ENCODE results near the gene CNTF. TPM values are rescaled to one million over a fixed set of nuclear protein-coding genes. Genes with fewer than 3 reads are reported as not detected.

The CNTF gene
- total RNA-seq, 1 donor from 2014 or later, result 0.76 TPM

- ATAC-seq, result no peak
Observed at GRCh38 chr11:58647866-58648265, 25.4 kb downstream of the CNTF start.

- ATAC-seq, result no peak
Observed at GRCh38 chr11:58649623-58650022, 27.2 kb downstream of the CNTF start.

DNA sequence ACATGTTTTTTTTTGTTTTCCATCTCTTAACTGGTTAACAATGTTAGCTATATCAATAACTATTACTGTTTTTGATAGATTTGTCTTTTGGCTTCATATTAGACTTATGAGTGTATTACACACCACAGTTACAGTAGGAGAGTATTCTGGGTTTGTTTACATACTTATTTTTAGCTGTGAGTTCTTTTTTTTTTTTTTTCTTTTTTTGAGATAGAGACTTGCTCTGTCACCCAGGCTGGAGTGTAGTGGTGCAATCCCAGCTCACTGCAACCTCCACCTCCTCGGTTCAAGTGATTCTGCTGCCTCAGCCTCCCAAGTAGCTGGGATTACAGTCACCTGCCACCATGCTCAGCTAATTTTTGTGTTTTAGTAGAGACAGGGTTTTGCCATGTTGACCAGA lies 28.0 kb downstream of the CNTF start:
- ATAC-seq, result no peak

DNA sequence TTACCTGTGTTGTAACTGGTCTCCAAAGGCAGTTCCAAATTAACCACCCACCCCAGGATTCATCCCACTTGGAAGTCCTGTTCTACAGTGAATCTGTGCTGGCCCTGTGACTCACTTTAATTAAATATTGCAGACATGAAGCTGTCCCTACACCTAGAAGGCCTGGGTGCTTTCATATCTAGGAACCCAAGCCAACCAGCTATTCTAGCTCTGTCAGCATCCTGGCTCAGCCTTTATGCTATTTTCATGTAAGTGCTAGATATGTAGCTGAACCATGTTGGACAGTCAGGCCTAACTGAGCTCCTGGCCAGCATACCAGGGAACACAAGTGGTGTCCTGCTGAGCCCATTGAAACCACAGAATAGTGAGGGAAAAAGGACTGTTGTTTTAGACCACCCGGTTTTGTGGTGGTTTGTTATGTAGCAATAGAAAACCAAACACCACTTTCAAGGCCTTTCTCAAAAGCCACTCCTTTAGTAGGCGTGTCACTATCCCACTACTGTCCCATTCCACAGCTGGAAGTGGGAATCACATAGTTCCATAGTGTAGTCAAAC lies 30.3 kb downstream of the CNTF start:
- ATAC-seq, result peak; percentile 60

DNA sequence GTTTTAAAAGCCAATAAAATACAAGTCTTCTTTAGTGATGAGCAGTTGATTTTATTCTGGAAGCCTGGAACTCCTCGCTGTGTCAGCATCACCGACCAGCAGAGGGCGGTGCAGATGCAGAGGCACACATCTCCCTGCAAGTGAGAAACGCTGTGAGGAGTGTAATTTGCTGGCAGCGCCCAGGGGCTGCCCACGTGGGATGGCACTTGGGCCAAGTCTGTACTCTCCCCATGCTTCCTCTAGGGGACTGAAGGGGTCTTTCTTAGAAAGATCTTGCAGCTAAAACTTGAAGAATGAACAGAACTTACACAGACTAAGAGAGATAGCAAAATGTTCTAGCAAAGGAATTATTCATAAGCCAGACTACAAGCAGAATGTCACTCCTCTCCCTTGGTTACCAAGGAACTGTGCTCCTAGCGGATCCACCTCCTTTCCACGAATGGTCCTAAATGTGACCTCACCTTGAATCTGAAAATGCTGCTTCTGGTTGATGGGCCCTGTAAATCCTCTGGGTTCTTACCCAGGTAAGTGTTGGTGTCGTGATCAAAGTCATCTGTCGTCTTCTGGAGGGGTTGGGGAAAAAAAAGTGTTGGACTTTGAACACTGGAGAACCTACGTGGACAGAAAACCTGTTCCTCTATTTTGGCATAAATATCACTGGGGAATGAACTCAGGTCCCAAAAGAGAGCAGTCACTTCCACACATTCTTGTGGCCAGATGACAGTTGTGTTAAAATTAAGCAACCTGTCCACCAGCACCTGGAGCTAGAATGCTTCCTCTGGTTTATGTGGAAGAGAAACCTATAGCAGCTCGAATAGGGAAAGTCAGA lies 31.8 kb downstream of the CNTF start:
- peak; percentile 88 for ATAC-seq

DNA sequence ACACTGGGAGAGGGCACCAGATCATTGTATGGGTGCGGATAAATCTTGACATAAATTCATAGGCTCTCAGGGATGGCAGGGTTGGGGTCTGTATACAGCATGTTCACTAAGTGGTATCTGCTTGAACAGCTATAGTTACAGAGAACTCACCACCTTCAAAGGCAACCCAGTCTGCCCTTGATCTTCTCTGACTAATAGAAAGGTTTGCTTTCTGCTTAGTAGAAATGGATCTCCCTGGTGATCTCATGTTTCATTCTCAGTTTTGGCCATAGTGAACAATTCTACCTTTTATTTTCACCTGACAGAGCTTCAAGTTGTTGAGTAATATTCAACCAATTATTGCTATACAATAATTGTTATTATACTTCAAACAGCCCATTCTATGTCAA lies 32.4 kb downstream of the CNTF start:
- ATAC-seq, result no peak

DNA sequence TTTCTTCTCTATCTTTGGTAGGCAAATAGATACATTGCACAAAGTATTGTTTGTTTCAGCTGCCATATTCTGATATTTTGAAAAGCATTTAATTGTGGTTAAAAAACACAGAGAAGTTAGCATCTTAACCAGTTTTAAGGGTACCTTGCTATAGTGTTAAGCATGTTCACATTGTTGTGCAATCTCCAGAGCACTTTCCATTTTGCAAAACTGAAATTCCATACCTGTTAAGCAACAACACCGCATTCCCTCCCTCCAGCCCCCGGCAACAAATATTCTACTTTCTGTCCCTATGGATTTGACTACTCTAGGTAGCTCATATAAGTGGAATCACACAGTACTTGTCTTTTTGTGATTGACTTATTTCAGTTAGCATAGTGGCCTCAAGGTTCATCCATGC lies 33.9 kb downstream of the CNTF start:
- no peak for ATAC-seq

DNA sequence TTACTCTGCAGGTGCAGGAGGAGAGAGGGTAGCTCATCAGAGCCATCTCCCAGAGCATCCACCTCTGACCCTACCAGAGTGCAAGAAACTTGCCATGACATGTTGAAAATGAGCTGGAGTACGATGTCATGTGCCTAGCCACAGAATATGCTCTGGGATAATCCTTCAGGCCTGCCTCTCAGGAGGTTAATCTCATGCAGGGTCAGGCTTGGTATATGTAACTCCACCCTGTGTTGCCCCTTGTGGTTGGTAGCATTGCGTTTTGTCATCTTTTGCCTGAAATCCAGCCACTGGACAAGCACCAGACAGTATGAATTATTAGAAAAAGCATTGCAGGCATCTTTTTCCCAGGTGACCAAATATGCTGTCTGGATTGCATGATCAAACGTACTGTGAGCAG lies 36.2 kb downstream of the CNTF start:
- ATAC-seq, result peak; percentile 52

DNA sequence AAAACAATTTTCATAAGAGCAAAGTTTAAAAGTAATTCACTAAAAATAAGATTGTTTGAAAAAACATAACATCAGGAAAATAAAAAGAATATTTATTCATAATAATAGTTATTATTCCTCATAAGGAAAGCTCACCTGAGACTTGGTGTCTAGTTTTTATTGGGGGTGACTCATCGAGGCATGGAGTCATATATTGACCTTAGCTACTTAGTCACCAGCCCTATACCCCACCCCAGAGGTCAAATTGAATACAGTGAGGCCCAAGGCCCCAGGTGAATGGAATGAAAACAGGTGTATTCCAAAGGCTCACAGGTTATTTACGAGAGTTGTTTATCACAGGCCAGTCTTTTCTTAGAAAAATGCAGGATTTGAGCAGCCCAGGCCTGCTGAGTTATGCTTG lies 36.9 kb downstream of the CNTF start:
- ATAC-seq, result peak; percentile 96

- no peak for ATAC-seq
Observed at GRCh38 chr11:58659910-58660570, 37.6 kb downstream of the CNTF start.

- no peak for ATAC-seq
Observed at GRCh38 chr11:58671983-58672633, 49.6 kb downstream of the CNTF start.

- ATAC-seq, result no peak
Observed at GRCh38 chr11:58674609-58675008, 52.1 kb downstream of the CNTF start.

Other genes starting within 250 kb of the CNTF start
- gene OR5B3, start 215.8 kb upstream of the CNTF start, total RNA-seq, result not detected
- gene OR5B2, start 194.5 kb upstream of the CNTF start, total RNA-seq, result not detected
- gene OR5B12, start 180.4 kb upstream of the CNTF start, total RNA-seq, result not detected
- gene OR5B21, start 114.6 kb upstream of the CNTF start, total RNA-seq, result not detected
- gene LPXN, start 46.8 kb upstream of the CNTF start, total RNA-seq, result 1.7 TPM
- 33.8 TPM for gene ZFP91, start 43.6 kb upstream of the CNTF start, total RNA-seq
- gene GLYAT, start 109.3 kb downstream of the CNTF start, total RNA-seq, result not detected
- gene GLYATL2, start 222.0 kb downstream of the CNTF start, total RNA-seq, result 1.6 TPM

Measured in esophagus mucosa (tissue), 1 donor.